Body of pancreas (tissue), 4 donors: ENCODE data around the gene NMRK1.

Source experiments
- CTCF ChIP-seq, 7 experiments: fragments of 450-650 bp in 4 of 7; fragments of 200-600 bp in 3 of 7; sonication (generic) in 3 of 7; IDR thresholded peaks; one replicate each; pipeline ENCODE4 v1.5.1; 2016 to 2019; ENCODE audit warnings: antibody characterized with exemption in 7 of 7
- POLR2A ChIP-seq, 3 donors: fragments of 450-650 bp; IDR thresholded peaks; one replicate each; pipeline ENCODE4 v1.6.1; 2016; ENCODE audit warnings: antibody characterized with exemption in 3 of 3, mild to moderate bottlenecking in 2 of 3

- no peak for TF ChIP-seq CTCF (IDR thresholded peaks at IDR 0.05)
- no peak for TF ChIP-seq POLR2A (IDR thresholded peaks at IDR 0.05)
Measured at GRCh38 chr9:75084081-75084672, 3.8 kb downstream of the NMRK1 start.
